NCI-H82 (cell line): ENCODE data around the gene CCNDBP1.
A peak's percentile ranks its signal among the peaks of the same experiment; 100 is the strongest.
"Not testable (repeated sequence)": the region's sequence is repeated elsewhere in the genome, so short reads cannot be mapped to it uniquely, and the experiment has no call there.

ENCODE experiments used
- DNase-seq: peaks from one replicate; lab custom pipeline; 2025; lab: John Stamatoyannopoulos, UW

CCNDBP1 gene

GRCh38 chr15:43215961-43216360, 30.8 kb downstream of the CCNDBP1 start:
- no peak for DNase-seq

- DNase-seq: peak; percentile 51
Observed at GRCh38 chr15:43218908-43219706, 33.9 kb downstream of the CCNDBP1 start.

GRCh38 chr15:43219929-43220928, 35.0 kb downstream of the CCNDBP1 start:
- no peak for DNase-seq

GRCh38 chr15:43220991-43221403, 35.8 kb downstream of the CCNDBP1 start, which contains the start of gene EPB42:
TSS of gene EPB42 (minus strand) at chr15:43221018. CDS start at chr15:43220825, 193 bp downstream.
- DNase-seq: no peak

- no peak for DNase-seq
Observed at GRCh38 chr15:43221422-43221821, 36.2 kb downstream of the CCNDBP1 start.

- DNase-seq: peak; percentile 74
Observed at GRCh38 chr15:43225201-43225949, 40.2 kb downstream of the CCNDBP1 start.

- DNase-seq: not testable (repeated sequence)
Observed at GRCh38 chr15:43225950-43226255, 40.7 kb downstream of the CCNDBP1 start.

GRCh38 chr15:43226436-43227305, 41.5 kb downstream of the CCNDBP1 start:
- DNase-seq: no peak

- DNase-seq: no peak
Observed at GRCh38 chr15:43229977-43230376, 44.8 kb downstream of the CCNDBP1 start.

GRCh38 chr15:43230640-43231115, 45.5 kb downstream of the CCNDBP1 start:
- no peak for DNase-seq

- DNase-seq: no peak
Observed at GRCh38 chr15:43232289-43232874, 47.2 kb downstream of the CCNDBP1 start.

- DNase-seq: no peak
Observed at GRCh38 chr15:43235536-43235935, 50.3 kb downstream of the CCNDBP1 start.

GRCh38 chr15:43237842-43238470, 52.8 kb downstream of the CCNDBP1 start:
- DNase-seq: no peak

GRCh38 chr15:43238671-43239131, 53.5 kb downstream of the CCNDBP1 start:
- no peak for DNase-seq

- no peak for DNase-seq
Observed at GRCh38 chr15:43239732-43240491, 54.7 kb downstream of the CCNDBP1 start.

GRCh38 chr15:43241100-43241499, 55.9 kb downstream of the CCNDBP1 start:
- DNase-seq: no peak

- no peak for DNase-seq
Observed at GRCh38 chr15:43242616-43243015, 57.4 kb downstream of the CCNDBP1 start.

GRCh38 chr15:43243020-43243645, 57.9 kb downstream of the CCNDBP1 start:
- DNase-seq: no peak

GRCh38 chr15:43244092-43244491, 58.9 kb downstream of the CCNDBP1 start:
- DNase-seq: no peak
